Ascending aorta (tissue), 2 donors: ENCODE measurements around the gene LCP2. TPM values are rescaled to one million over a fixed set of nuclear protein-coding genes. Genes with fewer than 3 reads are reported as not detected.

Experiments
- DNase-seq, 2 donors: peaks; one replicate each; pipeline ENCODE4 v3.0.0-alpha.2; 2019; ENCODE audit warnings: low spot score in 2 of 2
- H3K27ac ChIP-seq, 2 donors: fragments of 200-600 bp; sonication (generic); one replicate each; pipeline ENCODE4 v1.5.1; 2016 to 2017; ENCODE audit warnings: mild to moderate bottlenecking in 1 of 2
- H3K27me3 ChIP-seq: fragments of 200-600 bp; sonication (generic); one replicate; pipeline ENCODE4 v1.5.1; 2017
- H3K36me3 ChIP-seq, 2 donors: fragments of 200-600 bp; sonication (generic); one replicate each; pipeline ENCODE4 v1.5.1; 2016
- H3K4me1 ChIP-seq, 2 donors: fragments of 200-600 bp; sonication (generic); one replicate each; pipeline ENCODE4 v1.5.1; 2016 to 2017; ENCODE audit warnings: mild to moderate bottlenecking in 1 of 2
- H3K4me3 ChIP-seq, 2 donors: fragments of 200-600 bp; sonication (generic); one replicate each; pipeline ENCODE4 v1.5.1; 2016 to 2017; ENCODE audit warnings: mild to moderate bottlenecking in 1 of 2
- H3K9me3 ChIP-seq, 2 donors: fragments of 200-600 bp; sonication (generic); one replicate each; pipeline ENCODE4 v1.5.1; 2016
- CTCF ChIP-seq, 3 experiments: fragments of 200-600 bp in 2 of 3; fragments of 450-650 bp in 1 of 3; sonication (generic) in 2 of 3; IDR thresholded peaks; one replicate each; pipeline ENCODE4 v1.5.1; 2016 to 2019; ENCODE audit warnings: antibody characterized with exemption in 3 of 3, mild to moderate bottlenecking in 1 of 3, moderate library complexity in 1 of 3
- intact Hi-C: fragments of 100-400 bp; cut with DNase I; formaldehyde crosslinking; loops from one replicate; pipeline ENCODE4 v1.15.1; 2023
- total RNA-seq: library from RNA; depleted of rRNA; stranded (reverse); fragments of >200 nt; gene quantifications from one replicate; pipeline ENCODE4 v1.1.0, GENCODE V29; 2016

LCP2 gene
- total RNA-seq, 1 donor from 2014 or later: 9.3 TPM

- H3K4me1 ChIP-seq: peaks cover 4 to 9% of the 10 kb centered on the region in 2 donors
- intact Hi-C loops: loop anchor here (1.0 to 2.0 kb wide), 2 partner anchors 16 to 74 kb away; partner anchors contain the start of gene KCNMB1
- H3K4me3 ChIP-seq: no peak overlapping the region
- peak; percentile 71 to 88 for DNase-seq
- H3K27me3 ChIP-seq: no peaks in the 10 kb centered on the region
- no peaks in the 10 kb centered on the region for H3K36me3 ChIP-seq
- H3K9me3 ChIP-seq: no peaks in the 10 kb centered on the region
- TF ChIP-seq CTCF (IDR thresholded peaks at IDR 0.05): no peak
- H3K27ac ChIP-seq: peak overlapping the region; percentile 72 to 87
Measured at GRCh38 chr5:170315154-170315553, 17.6 kb upstream of the LCP2 start.

GRCh38 chr5:170314541-170315095, 17.0 kb upstream of the LCP2 start:
- H3K36me3 ChIP-seq: no peaks in the 10 kb centered on the region
- peak overlapping the region; percentile 72 to 87 for H3K27ac ChIP-seq
- H3K9me3 ChIP-seq: no peaks in the 10 kb centered on the region
- H3K4me1 ChIP-seq: peaks cover 4 to 9% of the 10 kb centered on the region in 2 donors
- DNase-seq: no peak
- TF ChIP-seq CTCF (IDR thresholded peaks at IDR 0.05): no peak
- intact Hi-C loops: loop anchor here (1.0 to 2.0 kb wide), 2 partner anchors 17 to 74 kb away; partner anchors contain the start of gene KCNMB1
- H3K27me3 ChIP-seq: no peaks in the 10 kb centered on the region
- no peak overlapping the region for H3K4me3 ChIP-seq

- intact Hi-C loops: loop anchor here (2.0 kb wide), 1 partner anchor 75 kb away; the partner anchor contains the start of gene KCNMB1
- no peak for TF ChIP-seq CTCF (IDR thresholded peaks at IDR 0.05)
- Histone ChIP-seq H3K27ac (peak overlapping the region in 1 of 2 donors; percentile 87), H3K9me3 (no peaks in the 10 kb centered on the region), H3K36me3 (no peaks in the 10 kb centered on the region), H3K4me1 (peaks cover 4 to 9% of the 10 kb centered on the region in 2 donors), H3K4me3 (no peak overlapping the region), H3K27me3 (no peaks in the 10 kb centered on the region)
- DNase-seq: no peak
Measured at GRCh38 chr5:170313816-170314215, 16.2 kb upstream of the LCP2 start.

- Histone ChIP-seq H3K27me3 (no peaks in the 10 kb centered on the region), H3K36me3 (no peaks in the 10 kb centered on the region), H3K4me3 (no peak overlapping the region), H3K9me3 (no peaks in the 10 kb centered on the region), H3K4me1 (peaks cover 4 to 9% of the 10 kb centered on the region in 2 donors), H3K27ac (no peak overlapping the region)
- intact Hi-C loops: no loop called here
- DNase-seq: no peak
- no peak for TF ChIP-seq CTCF (IDR thresholded peaks at IDR 0.05)
Measured at GRCh38 chr5:170313344-170313743, 15.8 kb upstream of the LCP2 start.

GRCh38 chr5:170312666-170313065, 15.1 kb upstream of the LCP2 start:
- no peaks in the 10 kb centered on the region for H3K27me3 ChIP-seq
- H3K4me1 ChIP-seq: peaks cover 4 to 15% of the 10 kb centered on the region in 2 donors
- no peak for TF ChIP-seq CTCF (IDR thresholded peaks at IDR 0.05)
- no peaks in the 10 kb centered on the region for H3K36me3 ChIP-seq
- no peak overlapping the region for H3K27ac ChIP-seq
- H3K9me3 ChIP-seq: no peaks in the 10 kb centered on the region
- DNase-seq: peak in 1 of 2 donors; percentile 72
- intact Hi-C loops: no loop called here
- H3K4me3 ChIP-seq: no peak overlapping the region

GRCh38 chr5:170312301-170312595, 14.7 kb upstream of the LCP2 start:
- TF ChIP-seq CTCF (IDR thresholded peaks at IDR 0.05): no peak
- Histone ChIP-seq H3K36me3 (no peaks in the 10 kb centered on the region), H3K4me3 (no peak overlapping the region), H3K4me1 (peaks cover 4 to 15% of the 10 kb centered on the region in 2 donors), H3K27me3 (no peaks in the 10 kb centered on the region), H3K9me3 (no peaks in the 10 kb centered on the region), H3K27ac (no peak overlapping the region)
- no peak for DNase-seq
- intact Hi-C loops: no loop called here
